HG03565 (cell line): ENCODE data around the gene LAMP1.
"Not testable (repeated sequence)": the region's sequence is repeated elsewhere in the genome, so short reads cannot be mapped to it uniquely, and the experiment has no call there.

ENCODE experiments used
- ATAC-seq: cut with Tn5 transposase; IDR thresholded peaks from one replicate; pipeline ENCODE4 v1.9.1; 2021; ENCODE audit warnings: mild to moderate bottlenecking, moderate library complexity; ENCODE audit not compliant: unreplicated experiment

Gene LAMP1

GRCh38 chr13:113324398-113324797, 27.4 kb downstream of the LAMP1 start:
- ATAC-seq, result no peak

DNA sequence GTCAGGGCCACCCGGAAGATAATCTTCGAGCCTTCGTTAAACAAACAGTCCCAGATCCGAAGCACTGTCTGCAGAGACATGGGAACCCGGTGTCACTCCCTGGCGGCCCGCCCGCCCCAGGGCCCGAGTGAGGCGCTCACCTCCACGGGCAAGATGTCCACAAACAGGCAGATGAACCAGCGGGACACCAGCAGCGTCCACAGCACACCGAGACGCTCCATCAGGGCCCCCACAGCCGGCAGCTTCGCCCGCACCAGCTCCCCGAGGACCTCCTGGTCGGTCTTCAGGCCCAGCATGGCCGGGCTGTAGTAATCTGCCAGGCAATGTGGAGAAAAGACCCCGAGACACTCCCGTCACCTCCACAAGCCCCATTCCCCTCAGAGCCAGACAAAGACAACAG, 28.7 kb downstream of the LAMP1 start:
- no peak for ATAC-seq

DNA sequence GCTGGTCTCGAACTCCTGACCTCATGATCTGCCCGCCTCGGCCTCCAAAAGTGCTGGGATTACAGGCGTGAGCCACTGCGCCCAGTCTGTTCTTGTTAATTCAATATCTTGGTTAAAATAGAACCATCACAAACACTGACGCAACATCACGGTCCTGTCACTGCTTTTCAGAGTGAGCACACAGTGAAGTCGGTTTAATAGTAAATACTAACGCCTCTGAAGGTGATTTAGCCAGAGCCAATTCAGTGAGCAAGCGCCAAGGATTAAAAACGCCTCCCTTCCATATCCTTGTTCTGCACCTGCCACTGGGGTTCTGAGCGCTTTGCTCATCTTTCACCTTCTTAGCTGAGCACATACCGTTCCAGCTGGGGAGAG, 30.3 kb downstream of the LAMP1 start:
- no peak for ATAC-seq

GRCh38 chr13:113327766-113328471, 30.9 kb downstream of the LAMP1 start:
- no peak for ATAC-seq

DNA sequence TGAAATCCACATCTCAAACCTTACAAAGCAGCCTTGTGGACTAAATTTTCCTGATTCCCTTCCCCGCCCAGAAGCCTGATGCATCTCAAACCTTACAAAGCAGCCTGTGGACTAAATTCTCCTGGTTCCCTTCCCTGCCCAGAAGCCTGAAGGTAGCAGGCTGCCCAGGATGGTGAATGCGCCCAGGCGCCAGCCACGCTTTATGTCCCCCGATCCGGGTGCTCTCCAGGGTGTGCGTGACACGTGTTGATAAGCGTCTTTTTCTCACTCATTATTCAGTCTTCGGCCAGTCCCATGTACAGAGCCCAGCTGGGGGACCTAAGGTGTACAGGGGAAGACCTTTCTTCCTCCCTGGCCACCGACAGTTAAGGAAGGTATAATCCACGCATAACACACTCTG, 31.8 kb downstream of the LAMP1 start:
- ATAC-seq, result no peak

- ATAC-seq, result no peak
Observed at GRCh38 chr13:113329656-113330312, 32.7 kb downstream of the LAMP1 start.

GRCh38 chr13:113332615-113333014, 35.6 kb downstream of the LAMP1 start:
- ATAC-seq, result no peak

- ATAC-seq, result no peak
Observed at GRCh38 chr13:113333076-113333475, 36.0 kb downstream of the LAMP1 start.

DNA sequence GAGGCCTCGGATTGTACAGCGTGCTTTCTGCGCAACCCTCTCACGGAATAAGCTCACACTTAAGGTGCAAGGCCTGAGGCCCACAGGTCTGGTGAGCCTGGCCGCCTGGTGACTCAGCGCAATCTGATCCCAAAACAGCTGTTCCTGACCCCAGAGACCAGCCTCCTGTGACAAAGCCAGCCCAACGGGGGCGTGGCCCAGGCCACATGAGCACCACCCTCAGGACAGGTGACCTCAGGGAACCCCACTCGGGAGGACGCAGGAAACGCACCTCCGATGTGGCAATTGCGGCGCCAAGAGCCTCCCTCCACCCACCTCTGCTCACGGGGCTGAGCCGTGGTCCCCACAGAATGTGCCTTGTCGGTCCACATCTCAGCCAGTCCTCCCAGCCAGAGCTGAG, 40.5 kb downstream of the LAMP1 start:
- ATAC-seq, result no peak

DNA sequence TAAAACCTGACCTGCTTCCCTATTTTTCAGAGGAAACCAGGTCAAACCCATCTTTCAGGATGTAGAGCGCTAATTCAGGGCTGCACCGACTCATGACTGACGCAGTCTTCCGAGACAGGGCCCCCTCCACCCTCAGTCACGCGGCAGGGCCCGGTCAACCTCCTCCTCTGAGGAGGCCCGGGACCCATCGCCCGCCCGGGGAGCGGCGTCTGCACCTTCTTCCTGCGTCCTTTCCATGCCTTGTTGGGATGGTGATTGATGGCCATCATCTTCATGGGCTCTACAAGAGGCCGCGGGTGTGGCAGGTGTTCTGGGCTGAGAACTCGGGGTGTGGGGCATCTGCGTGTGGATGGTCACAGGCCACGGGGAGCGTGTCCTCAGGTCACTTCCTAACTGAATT, 40.9 kb downstream of the LAMP1 start:
- ATAC-seq, result no peak

GRCh38 chr13:113338451-113338850, 41.4 kb downstream of the LAMP1 start:
- no peak for ATAC-seq

DNA sequence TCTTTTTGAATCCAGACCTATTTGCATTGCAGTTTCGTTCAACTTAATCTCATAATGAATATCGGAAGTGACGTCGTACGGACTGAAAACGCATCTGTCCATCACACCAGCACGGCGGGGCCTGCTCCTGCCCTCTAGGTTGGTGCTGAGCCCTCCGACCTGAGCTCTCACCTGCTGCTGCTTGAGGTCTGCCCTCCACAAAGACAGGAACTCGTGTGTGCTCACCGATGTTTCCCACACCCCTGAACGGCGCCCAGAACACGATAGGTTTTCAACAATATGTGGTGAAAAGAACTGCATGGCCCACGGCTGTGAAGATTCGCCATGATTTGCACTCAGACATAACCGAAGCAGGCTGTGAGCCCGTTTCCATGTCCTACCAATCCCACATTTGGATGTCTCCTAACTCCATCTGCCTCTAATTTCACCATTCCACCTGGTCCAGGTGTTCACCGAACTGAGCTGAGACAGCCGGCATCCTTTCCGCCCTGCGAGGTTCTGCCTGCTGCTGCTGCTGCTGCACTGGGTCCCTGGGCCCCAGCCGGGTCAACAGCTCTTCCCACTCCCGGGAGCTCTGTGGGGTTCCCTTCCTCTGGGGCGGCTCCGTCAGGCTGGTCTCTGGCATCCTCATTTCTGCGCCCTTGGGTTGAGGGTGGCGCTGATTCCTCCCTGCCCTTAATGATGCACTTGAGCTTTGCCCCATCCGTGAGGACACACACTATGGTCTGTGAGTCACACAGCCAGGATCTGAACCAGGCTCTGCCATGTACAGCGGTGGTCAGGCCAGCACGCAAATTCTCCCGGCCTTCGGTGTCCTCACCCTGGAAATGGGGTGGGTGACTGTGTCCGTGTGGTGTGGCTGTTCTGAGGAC, 46.0 kb downstream of the LAMP1 start:
- no peak for ATAC-seq

DNA sequence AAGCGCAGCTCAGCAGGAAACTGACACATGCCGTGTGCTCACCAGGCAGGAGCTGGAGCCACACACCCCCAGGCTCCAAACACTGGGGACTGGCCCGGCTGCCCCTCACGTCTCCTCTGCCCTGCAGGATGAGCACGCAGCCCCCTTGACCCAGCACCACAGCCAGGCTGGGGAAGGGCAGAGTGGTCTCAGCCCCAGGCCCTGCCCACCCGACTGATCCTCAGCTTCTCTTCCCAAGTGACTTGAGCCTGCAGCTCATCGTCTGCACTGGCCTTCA, 46.6 kb downstream of the LAMP1 start:
- ATAC-seq, result no peak

DNA sequence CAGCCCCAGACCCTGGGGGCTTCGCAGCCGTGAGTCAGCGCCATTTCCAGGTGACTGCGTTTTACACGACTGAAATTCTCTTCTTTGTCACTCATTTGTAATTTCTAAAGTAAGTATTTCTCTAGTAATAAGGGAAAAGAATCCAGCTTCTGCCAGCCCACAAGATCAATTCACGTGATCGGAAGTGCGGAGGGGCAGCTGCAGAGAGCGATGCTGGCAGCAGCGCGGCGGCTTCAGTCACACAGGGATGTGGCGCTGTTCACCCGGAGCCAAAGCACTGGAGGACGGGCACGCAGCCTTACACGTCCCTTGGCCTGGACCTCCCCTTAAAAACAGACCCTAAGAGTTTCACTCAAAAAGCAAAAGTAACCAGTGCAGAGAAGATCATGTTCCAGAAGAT, 48.4 kb downstream of the LAMP1 start:
- no peak for ATAC-seq

DNA sequence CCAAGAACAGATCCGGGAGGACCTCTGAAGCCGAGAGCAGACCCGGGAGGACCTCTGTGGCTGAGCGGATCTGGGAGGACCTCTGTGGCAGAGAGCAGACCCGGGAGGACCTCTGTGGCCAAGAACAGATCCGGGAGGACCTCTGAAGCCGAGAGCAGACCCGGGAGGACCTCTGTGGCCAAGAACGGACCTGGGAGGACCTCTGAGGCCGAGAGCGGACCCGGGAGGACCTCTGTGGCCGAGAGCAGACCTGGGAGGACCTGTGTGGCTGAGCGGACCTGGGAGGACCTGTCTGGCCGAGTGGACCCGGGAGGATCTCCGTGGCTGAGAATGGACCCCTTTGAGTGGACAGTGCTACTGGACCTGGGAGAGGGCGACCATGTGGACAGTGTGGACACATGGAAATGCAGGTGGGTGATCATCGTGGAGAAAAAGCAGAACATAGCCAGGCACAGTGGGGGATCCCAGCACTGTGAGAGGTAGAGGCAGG, 50.7 kb downstream of the LAMP1 start:
- ATAC-seq, result not testable (repeated sequence)

GRCh38 chr13:113348591-113348990, 51.6 kb downstream of the LAMP1 start:
- ATAC-seq, result no peak

- ATAC-seq, result no peak
Observed at GRCh38 chr13:113349050-113349449, 52.0 kb downstream of the LAMP1 start.

DNA sequence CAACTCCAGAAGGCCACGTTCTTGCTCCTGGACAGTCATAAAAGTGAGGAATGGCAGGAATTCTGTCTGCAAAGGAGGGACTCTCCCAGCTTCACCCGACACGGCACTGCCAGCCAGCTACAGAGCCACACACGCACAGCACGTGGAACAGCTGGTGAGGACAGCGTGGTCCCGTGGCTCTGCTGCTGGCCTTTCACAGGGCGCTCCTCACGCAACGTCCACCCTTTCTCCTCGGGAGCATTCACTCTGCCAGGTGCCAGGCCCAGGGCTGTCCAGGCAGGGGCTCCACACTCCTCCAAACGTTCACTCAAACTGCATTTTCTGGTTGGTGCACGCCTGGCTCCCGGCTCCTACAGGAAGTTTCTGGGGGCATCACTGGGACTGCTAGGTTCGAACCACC, 52.5 kb downstream of the LAMP1 start:
- no peak for ATAC-seq

DNA sequence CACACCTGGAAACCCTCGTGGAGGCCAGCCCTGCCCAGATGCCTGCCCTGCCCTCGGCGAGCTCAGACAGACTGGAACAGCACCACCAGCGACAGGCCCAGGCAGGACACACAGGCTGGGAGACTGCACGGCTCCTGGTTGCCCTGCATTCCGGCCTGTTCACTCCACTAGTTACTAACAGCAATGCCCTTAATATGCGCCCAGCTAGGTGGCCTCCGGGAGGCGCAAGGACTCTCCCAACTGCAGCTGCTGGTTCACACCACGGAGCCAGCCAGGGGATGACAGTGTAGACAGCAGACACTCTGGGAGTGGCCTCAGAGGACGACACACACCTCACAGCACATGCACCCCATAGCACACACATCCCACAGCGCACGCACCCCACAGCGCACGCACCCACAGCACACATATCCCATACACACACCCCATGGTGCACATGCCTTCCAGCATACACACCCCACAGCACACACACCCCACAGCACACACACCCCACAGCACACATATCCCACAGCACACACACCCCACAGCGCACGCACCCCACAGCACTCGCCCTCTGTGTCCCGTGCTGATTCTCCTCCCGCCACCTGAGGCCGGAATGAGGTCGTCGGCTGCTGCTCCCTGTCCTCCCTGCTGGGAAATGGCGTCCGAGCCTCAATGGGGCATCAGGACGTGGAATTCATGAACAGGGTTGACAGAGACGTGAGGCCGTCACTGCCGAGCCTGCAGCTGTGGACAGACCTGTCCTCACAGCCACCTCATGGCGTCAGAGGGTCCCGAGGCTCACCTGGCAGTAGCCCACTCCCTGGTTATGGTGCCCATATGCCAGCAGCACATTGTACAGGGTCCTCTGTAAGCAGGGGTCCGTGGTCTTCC, 53.3 kb downstream of the LAMP1 start:
- ATAC-seq, result no peak

DNA sequence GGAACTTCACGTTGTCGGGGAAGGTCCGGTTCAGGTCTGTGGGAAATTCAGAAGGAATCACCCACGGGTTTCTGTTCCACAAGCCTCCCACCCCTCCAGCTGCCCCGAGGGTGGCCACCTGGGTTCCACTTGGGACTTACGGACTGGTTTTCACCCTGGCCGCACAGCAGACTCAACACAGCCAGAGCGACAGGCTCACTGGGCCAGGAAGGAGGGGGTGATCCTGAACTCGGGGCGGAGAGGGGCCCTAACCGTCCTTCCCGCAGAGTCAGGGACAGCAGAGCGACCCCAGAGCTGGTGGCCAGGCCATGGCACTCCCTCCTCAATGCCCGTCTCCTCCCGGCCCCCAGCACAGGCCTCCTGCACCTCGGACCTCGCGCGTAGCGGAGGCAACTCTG, 53.9 kb downstream of the LAMP1 start:
- ATAC-seq, result no peak

DNA sequence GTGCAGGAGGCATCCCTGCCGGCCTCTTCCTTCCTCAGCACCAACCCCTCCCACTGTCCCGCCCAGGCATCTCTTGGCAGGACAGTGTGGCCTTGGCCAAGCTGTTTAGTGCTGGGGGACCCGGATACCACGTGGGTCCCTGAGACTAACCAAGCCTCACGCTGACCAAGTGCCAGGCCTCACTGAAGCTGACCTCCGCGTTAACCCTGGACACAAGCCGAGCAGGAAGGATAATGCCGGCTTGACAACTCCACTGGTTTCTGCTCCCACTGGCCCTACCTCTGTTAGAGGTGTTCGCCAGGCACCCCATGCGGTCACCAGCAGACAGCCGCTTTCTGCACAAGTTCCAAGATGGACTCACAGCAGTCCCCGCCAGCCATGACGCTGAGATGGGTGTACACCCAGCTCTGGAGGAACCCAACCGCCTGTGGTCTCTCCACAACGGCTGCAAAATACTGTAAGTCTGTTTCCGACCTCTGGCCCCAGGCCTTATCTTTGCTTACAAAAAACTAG, 54.5 kb downstream of the LAMP1 start:
- ATAC-seq, result no peak
